Activated CD4-positive, alpha-beta T cell treated with anti-CD3 and anti-CD28 coated beads for 36 hours (primary cell): ENCODE data around the gene KLHDC9. TPM values are rescaled to one million over a fixed set of nuclear protein-coding genes. Genes with fewer than 3 reads are reported as not detected.
A peak's percentile ranks its signal among the peaks of the same experiment; 100 is the strongest.

Experiments
- ATAC-seq: fragments of 200-7000 bp; cut with Tn5 transposase; one replicate; pipeline ENCODE4 v1.10.0; 2021; ENCODE audit warnings: mild to moderate bottlenecking, moderate library complexity
- CTCF ChIA-PET: fragments of 350-600 bp; sonication (Branson Sonifier 250); formaldehyde crosslinking; loops from one replicate; lab custom pipeline; 2021; ENCODE audit warnings: antibody characterized with exemption; lab: Charles Lee
- POLR2A ChIA-PET: fragments of 350-600 bp; sonication (Branson Sonifier 250); formaldehyde crosslinking; loops from one replicate; lab custom pipeline; 2021; ENCODE audit warnings: antibody characterized with exemption, inconsistent platforms; lab: Charles Lee
- DNase-seq: peaks from one replicate; pipeline ENCODE4 v3.0.0-alpha.2; 2020
- H3K27ac Mint-ChIP-seq: one replicate; pipeline ENCODE4 v1.8.0; 2021; ENCODE audit warnings: mixed read lengths
- H3K27me3 Mint-ChIP-seq: one replicate; pipeline ENCODE4 v1.8.0; 2021; ENCODE audit warnings: mixed read lengths
- H3K36me3 Mint-ChIP-seq: one replicate; pipeline ENCODE4 v1.8.0; 2021; ENCODE audit warnings: low read depth, mixed read lengths
- H3K4me1 Mint-ChIP-seq: one replicate; pipeline ENCODE4 v1.8.0; 2021; ENCODE audit warnings: mixed read lengths
- H3K4me3 Mint-ChIP-seq: one replicate; pipeline ENCODE4 v1.8.0; 2021; ENCODE audit warnings: mild to moderate bottlenecking, moderate library complexity, mixed read lengths
- H3K9me3 Mint-ChIP-seq: one replicate; pipeline ENCODE4 v1.8.0; 2021; ENCODE audit warnings: low read depth, mixed read lengths
- intact Hi-C, 2 experiments: fragments of 100-400 bp; cut with DNase I in 1 of 2; cut with micrococcal nuclease in 1 of 2; formaldehyde crosslinking; loops; one replicate each; pipeline versions ENCODE4 v1.14.2 to v1.15.1; 2022 to 2024; cut with DNase I, micrococcal nuclease
- total RNA-seq, 2 experiments: library from RNA; stranded (reverse); gene quantifications; one replicate each; pipeline ENCODE4 v1.2.3, GENCODE V29; 2021

The KLHDC9 gene
- total RNA-seq, 2 experiments from 2014 or later, result 0.39 to 0.50 TPM

DNA sequence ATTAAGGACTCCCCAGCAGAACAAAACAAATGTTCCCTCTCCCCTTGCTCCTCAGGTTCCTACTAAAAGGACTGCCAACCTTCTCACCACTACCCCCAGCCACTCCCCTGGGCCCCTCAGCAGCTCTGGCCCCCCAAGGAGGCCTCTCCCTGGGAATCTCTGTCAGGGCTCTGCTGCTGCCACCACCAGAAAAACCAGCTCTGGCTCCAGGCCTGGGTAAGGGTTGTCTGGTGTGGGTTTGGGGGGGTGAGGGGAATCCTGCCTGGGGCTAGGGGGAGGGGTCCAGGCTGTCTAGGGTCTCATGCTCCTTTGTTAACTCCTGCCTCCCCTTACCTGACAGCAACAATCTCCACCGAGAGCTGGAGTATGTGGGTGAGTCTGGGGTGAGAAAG lies 13.6 kb upstream of the KLHDC9 start:
- DNase-seq, result no peak
- CTCF ChIA-PET, result interaction anchor here (0.6 to 2.8 kb wide), 2 partner anchors 13 to 20 kb away, joined by 3 to 13 read pairs; partner anchors contain the start of gene KLHDC9
- Mint-ChIP-seq H3K4me1 (peaks cover 3% of the 10 kb centered on the region), H3K4me3 (no peak overlapping the region), H3K27ac (no peak overlapping the region), H3K36me3 (no peaks in the 10 kb centered on the region), H3K27me3 (no peaks in the 10 kb centered on the region), H3K9me3 (no peaks in the 10 kb centered on the region)
- ATAC-seq, result no peak
- POLR2A ChIA-PET, result no interaction called here
- intact Hi-C loops, result no loop called here

DNA sequence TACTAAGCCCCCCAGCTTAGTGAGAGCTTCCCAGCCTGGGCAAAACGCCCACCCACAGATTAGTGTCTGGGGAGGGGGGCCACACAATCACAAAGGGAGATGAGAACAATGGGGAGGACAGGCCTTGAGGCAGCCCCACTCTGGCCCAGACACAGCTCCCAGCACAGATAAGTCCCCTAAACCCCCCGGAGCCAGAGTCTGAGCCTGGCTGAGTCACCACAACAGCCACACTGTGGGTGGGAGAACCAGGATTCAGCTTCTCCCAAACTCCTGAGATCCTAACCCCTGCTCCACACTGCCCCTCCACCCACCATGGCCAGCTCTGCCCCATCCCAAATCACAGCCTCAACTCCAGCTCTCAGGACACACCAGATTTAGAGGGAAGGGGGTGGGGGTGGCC lies 13.0 kb upstream of the KLHDC9 start:
- H3K4me3 Mint-ChIP-seq, result no peak overlapping the region
- ChIA-PET CTCF (interaction anchor here (0.8 to 2.8 kb wide), 2 partner anchors 12 to 134 kb away, joined by 3 to 13 read pairs; partner anchors contain the start of gene KLHDC9), POLR2A (no interaction called here)
- peaks cover 3% of the 10 kb centered on the region for H3K4me1 Mint-ChIP-seq
- no peaks in the 10 kb centered on the region for H3K36me3 Mint-ChIP-seq
- H3K27ac Mint-ChIP-seq, result no peak overlapping the region
- intact Hi-C loops, result no loop called here
- ATAC-seq, result no peak
- no peak for DNase-seq
- no peaks in the 10 kb centered on the region for H3K27me3 Mint-ChIP-seq
- H3K9me3 Mint-ChIP-seq, result no peaks in the 10 kb centered on the region

DNA sequence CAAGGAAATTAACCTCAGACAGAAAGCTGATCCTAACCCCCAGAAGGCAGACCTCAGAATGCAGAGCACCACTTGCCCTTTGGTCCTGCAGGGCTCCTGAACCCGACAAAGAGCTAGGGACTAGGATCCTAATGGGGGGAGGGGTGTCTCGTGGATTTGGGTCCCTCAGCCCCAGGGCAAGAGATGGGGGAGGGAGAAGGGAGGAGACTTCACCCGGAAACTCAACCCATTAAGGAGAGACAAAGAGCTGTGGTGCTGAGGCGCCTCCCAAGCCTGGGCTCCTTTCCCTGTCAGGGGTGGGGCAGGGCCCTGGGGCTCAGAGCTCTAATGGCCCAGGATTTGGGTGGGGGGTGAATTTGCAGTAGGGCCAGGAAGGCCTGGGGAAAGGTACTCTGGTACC lies 11.7 kb upstream of the KLHDC9 start:
- Mint-ChIP-seq H3K36me3 (no peaks in the 10 kb centered on the region), H3K4me1 (peaks cover 15% of the 10 kb centered on the region), H3K27me3 (no peaks in the 10 kb centered on the region), H3K27ac (no peak overlapping the region), H3K9me3 (no peaks in the 10 kb centered on the region), H3K4me3 (no peak overlapping the region)
- no peak for ATAC-seq
- CTCF ChIA-PET, result interaction anchor here (0.6 kb wide), 1 partner anchor 14 kb away, joined by 3 read pairs; no protein-coding TSS in a partner anchor
- intact Hi-C loops, result no loop called here
- POLR2A ChIA-PET, result no interaction called here
- no peak for DNase-seq

DNA sequence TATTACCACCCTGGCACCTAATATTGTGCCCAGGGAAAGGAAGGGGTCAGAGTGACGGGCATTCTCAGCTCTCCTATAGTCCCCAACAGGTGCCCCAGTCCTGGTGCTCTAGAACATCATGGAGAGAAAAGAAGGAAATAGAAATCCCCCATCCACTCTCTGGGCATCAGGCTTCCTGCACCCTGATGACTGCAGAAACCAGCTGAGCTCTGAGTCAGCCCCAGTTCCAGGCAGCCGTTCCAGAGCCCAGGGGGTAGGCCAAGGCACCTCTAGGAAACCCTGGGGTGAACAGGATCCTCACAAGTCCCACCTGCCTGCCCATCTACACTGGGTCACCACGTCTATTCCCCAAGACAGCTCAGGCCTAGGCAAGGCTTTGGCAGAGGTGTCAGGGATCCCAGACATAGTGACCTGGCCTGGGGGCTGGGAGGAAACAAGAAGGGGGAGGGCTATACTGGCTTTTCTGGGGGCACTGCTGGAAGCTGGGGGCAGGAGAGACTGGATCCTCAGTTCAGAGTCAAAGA lies 9.5 kb upstream of the KLHDC9 start:
- Mint-ChIP-seq H3K9me3 (no peaks in the 10 kb centered on the region), H3K27me3 (no peaks in the 10 kb centered on the region), H3K27ac (no peak overlapping the region), H3K36me3 (no peaks in the 10 kb centered on the region), H3K4me3 (no peak overlapping the region), H3K4me1 (peaks cover 36% of the 10 kb centered on the region)
- ChIA-PET CTCF (interaction anchor here (1.0 kb wide), 1 partner anchor 313 kb away, joined by 3 read pairs; no protein-coding TSS in a partner anchor), POLR2A (no interaction called here)
- intact Hi-C loops, result no loop called here
- DNase-seq (no peak), ATAC-seq (no peak)

DNA sequence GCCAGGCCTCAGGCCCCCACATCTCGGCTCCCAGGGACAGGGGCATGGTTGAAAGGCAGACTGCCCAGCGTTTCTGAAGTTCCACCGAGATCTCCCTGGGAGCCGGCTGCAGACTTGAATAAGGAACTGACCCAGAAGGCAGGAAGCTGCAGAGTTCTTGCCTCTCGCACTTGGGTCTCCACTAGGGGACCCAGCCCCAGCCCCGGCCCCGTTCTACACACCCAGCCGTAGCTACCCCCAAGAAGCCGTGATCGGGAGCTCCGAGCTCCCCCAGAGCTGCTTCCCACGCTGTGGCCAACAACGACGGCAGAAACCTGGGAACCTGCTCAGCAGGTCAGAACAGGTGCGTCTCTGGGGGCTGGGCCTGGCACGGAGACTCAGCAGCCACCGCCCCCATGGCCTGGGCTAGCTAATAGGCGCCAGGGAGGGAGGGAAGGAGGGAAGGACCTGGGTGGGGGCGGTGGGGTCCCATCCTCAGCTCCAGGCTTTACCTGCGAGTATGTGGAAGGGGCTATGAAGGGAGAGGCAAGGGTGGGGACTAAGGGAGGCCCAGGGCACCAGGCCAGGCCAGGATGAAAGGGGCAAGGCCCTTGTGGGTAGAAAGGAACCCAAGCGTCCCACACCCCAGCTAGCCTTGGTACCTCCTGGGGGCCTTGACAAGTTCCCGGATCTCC lies 8.8 kb upstream of the KLHDC9 start, which contains the start of gene NECTIN4:
NECTIN4 (minus strand) TSS at position 308 of the 674 bp plus-strand sequence; CDS start at position 46, 262 bp downstream.
- no peaks in the 10 kb centered on the region for H3K27me3 Mint-ChIP-seq
- peaks cover 39% of the 10 kb centered on the region for H3K4me1 Mint-ChIP-seq
- CTCF ChIA-PET, result no interaction called here
- intact Hi-C loops, result no loop called here
- ATAC-seq, result no peak
- H3K9me3 Mint-ChIP-seq, result no peaks in the 10 kb centered on the region
- DNase-seq, result no peak
- no peak within 1 kb of the TSS for H3K27ac Mint-ChIP-seq
- POLR2A ChIA-PET, result no interaction called here
- H3K36me3 Mint-ChIP-seq, result no peaks in the 10 kb centered on the region
- no peak within 1 kb of the TSS for H3K4me3 Mint-ChIP-seq

DNA sequence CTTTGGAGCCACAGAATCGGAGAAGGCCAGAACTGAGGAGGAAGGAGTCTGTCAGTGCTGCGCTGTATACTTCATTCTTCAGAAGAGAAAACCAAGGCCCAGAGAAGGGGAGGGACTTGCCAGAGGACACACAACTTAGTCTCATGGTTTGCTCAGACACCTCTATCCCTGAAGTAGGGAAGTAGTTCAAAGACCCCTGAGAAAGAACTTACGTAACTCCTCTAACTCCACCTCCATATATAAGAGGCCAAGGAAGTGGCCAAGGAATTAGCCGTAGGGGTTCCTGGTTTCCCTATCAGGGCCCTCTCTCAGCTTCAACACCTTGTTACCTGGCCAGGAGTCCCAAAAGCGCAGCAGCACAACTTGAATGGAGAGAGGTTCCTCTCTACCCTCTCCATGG lies 8.2 kb upstream of the KLHDC9 start:
- Mint-ChIP-seq H3K4me3 (no peak overlapping the region), H3K27ac (no peak overlapping the region), H3K4me1 (peaks cover 39% of the 10 kb centered on the region), H3K9me3 (no peaks in the 10 kb centered on the region), H3K27me3 (no peaks in the 10 kb centered on the region), H3K36me3 (no peaks in the 10 kb centered on the region)
- intact Hi-C loops, result no loop called here
- no peak for ATAC-seq
- no peak for DNase-seq
- ChIA-PET CTCF (interaction anchor here (0.6 kb wide), 2 partner anchors 48 to 55 kb away, joined by 3 read pairs; no protein-coding TSS in a partner anchor), POLR2A (no interaction called here)

DNA sequence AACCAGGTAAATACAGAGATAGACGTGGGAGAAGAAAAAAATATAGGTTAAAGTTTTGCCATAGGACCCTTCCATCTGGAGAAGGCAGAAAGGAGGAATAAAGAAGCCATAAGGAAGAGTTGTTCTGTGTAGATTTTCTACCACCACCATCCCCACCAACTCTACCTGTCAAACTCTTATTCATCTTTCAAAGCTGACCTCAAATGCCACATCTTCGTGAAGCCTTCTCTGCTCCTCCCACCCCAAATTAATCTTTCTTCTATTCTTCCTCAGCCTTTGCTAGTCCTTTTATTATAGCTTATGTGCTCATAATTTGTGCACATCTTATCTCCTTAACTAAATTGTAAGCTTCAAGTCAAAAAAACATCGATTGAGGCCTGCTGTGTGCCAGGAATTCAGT lies 7.5 kb upstream of the KLHDC9 start:
- ATAC-seq (no peak), DNase-seq (no peak)
- Mint-ChIP-seq H3K4me3 (no peak overlapping the region), H3K9me3 (no peaks in the 10 kb centered on the region), H3K4me1 (peaks cover 42% of the 10 kb centered on the region), H3K27me3 (no peaks in the 10 kb centered on the region), H3K27ac (no peak overlapping the region), H3K36me3 (no peaks in the 10 kb centered on the region)
- ChIA-PET CTCF (interaction anchor here (0.6 kb wide), 4 partner anchors 48 to 139 kb away, joined by 3 read pairs; no protein-coding TSS in a partner anchor), POLR2A (interaction anchor here (0.9 kb wide), 1 partner anchor 45 kb away, joined by 3 read pairs; the partner anchor contains the start of gene USF1)
- intact Hi-C loops, result no loop called here

DNA sequence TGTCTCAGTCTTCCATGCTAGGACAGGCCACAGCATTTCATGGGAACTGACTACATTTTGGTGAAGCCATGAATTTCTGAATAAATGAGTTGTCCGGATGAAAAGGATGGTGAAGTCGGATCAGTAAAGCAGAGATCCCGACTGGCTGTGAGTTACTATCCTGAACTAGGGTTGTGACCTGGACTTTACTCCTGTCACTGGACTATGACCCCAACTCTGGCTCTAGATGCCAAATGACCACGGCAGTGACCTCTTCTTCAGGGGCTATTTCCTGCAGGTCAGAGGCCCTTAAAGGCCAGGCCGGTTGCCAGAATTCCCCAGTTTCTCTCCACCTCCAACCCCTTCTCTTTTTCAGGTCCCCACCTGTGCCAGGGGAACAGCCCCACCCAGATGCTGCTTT lies 7.1 kb upstream of the KLHDC9 start:
- Mint-ChIP-seq H3K27me3 (no peaks in the 10 kb centered on the region), H3K4me3 (no peak overlapping the region), H3K4me1 (peaks cover 42% of the 10 kb centered on the region), H3K9me3 (no peaks in the 10 kb centered on the region), H3K36me3 (no peaks in the 10 kb centered on the region), H3K27ac (no peak overlapping the region)
- ATAC-seq (no peak), DNase-seq (no peak)
- CTCF ChIA-PET, result interaction anchor here (0.6 kb wide), 1 partner anchor 62 kb away, joined by 3 read pairs; no protein-coding TSS in a partner anchor
- POLR2A ChIA-PET, result interaction anchor here (0.9 kb wide), 1 partner anchor 45 kb away, joined by 3 read pairs; the partner anchor contains the start of gene USF1
- intact Hi-C loops, result no loop called here

DNA sequence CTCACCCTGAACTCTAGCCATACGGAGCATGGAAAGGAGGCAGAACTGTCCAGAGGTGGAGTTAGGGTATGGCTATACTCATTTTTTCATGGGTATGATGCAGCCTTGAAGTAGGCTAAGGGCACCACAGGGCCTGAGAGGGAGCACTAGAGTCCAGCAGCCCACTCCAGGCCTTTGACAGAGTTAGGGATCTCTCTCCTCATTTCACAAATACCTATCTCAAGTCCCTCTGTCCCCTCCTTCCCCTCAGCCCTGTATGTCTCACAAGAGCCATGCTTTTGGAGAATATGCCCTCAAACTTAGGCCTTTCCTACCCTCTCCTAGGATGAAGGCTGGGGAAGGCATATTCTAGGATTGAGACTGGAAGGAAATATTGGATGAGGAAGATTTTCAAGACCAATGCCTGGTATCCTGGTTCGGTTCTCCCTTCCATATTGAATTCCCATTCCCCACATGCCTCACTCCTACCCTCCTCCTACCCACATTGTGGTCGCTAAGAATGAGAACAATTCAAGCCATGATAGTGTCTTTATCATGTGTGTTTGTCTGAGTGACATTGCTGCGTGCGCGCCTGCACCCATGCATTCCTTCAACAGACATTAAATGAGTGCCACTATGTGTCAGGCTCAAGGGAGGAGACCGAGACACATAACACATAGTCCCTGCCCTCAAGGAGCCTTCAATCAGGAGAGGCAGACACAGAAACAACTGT lies 6.2 kb upstream of the KLHDC9 start:
- no peaks in the 10 kb centered on the region for H3K36me3 Mint-ChIP-seq
- POLR2A ChIA-PET, result interaction anchor here (1.0 to 1.2 kb wide), 3 partner anchors 22 to 275 kb away, joined by 4 to 6 read pairs (median 5); partner anchors contain the start of genes ARHGAP30 and USF1
- intact Hi-C loops, result loop anchor here in 1 of 2 experiments (1.0 kb wide), 1 partner anchor 22 kb away; no protein-coding TSS in a partner anchor
- H3K4me3 Mint-ChIP-seq, result no peak overlapping the region
- no peaks in the 10 kb centered on the region for H3K27me3 Mint-ChIP-seq
- H3K27ac Mint-ChIP-seq, result peak overlapping the region; percentile 63
- peaks cover 50% of the 10 kb centered on the region for H3K4me1 Mint-ChIP-seq
- CTCF ChIA-PET, result interaction anchor here (0.6 to 9.6 kb wide), 8 partner anchors 22 to 406 kb away, joined by 3 to 126 read pairs (median 3); partner anchors contain the start of gene ARHGAP30
- H3K9me3 Mint-ChIP-seq, result no peaks in the 10 kb centered on the region
- ATAC-seq (peak; percentile 11), DNase-seq (no peak)

DNA sequence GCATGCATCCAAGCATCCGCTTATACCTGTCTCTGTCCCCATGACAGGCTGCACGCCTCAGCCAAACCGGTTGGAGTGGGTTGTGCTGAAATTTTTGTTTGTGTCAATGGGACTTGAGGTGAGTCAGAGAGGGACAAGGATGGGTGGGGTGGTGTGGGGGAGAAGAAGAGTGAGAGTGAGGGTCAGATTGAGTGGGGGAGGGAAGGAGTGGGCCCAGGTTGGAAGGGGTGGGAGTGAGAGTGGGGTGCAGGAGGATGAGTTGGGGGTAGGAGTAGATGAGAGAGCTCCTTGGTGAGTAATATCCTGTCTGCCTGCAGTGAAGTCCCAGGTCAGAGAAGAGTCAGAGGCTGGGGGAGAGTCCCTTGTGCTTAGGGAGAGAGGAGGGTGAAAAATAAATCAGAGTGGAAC lies 5.5 kb upstream of the KLHDC9 start:
- ChIA-PET POLR2A (interaction anchor here (0.6 to 1.2 kb wide), 6 partner anchors 12 to 274 kb away, joined by 3 to 6 read pairs (median 5); partner anchors contain the start of genes ARHGAP30 and USF1), CTCF (interaction anchor here (0.6 to 9.6 kb wide), 10 partner anchors 12 to 406 kb away, joined by 3 to 126 read pairs (median 3); partner anchors contain the start of gene ARHGAP30)
- Mint-ChIP-seq H3K9me3 (no peaks in the 10 kb centered on the region), H3K27me3 (no peaks in the 10 kb centered on the region), H3K36me3 (no peaks in the 10 kb centered on the region), H3K4me3 (no peak overlapping the region), H3K27ac (peak overlapping the region; percentile 63), H3K4me1 (peaks cover 57% of the 10 kb centered on the region)
- intact Hi-C loops, result loop anchor here in 1 of 2 experiments (1.0 kb wide), 1 partner anchor 22 kb away; no protein-coding TSS in a partner anchor
- peak; percentile 74 for DNase-seq
- peak; percentile 96 for ATAC-seq

DNA sequence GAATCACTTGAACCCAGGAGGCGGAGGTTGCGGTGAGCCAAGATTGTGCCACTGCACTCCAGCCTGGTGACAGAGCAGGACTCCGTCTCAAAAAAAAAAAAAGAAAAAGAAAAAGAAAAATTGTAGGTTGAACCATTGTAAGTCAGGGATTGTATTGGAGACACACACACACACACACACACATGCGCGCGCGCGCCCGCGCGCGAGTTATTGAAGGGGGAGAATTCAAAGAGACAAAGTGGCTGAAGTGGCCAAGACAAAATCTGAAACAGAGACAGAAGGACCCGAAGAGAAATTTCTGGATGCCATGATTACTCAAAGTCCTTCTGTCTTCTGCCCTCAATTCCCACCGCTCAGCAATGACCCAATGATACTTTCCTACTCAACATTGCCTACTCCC lies 3.7 kb upstream of the KLHDC9 start:
- no peaks in the 10 kb centered on the region for H3K9me3 Mint-ChIP-seq
- no peak overlapping the region for H3K27ac Mint-ChIP-seq
- ATAC-seq (no peak), DNase-seq (no peak)
- intact Hi-C loops, result no loop called here
- H3K4me1 Mint-ChIP-seq, result peaks cover 66% of the 10 kb centered on the region
- CTCF ChIA-PET, result interaction anchor here (0.6 to 9.6 kb wide), 4 partner anchors 25 to 106 kb away, joined by 3 to 126 read pairs (median 4); partner anchors contain the start of gene ARHGAP30
- H3K4me3 Mint-ChIP-seq, result no peak overlapping the region
- peaks cover 5% of the 10 kb centered on the region for H3K36me3 Mint-ChIP-seq
- H3K27me3 Mint-ChIP-seq, result no peaks in the 10 kb centered on the region
- POLR2A ChIA-PET, result no interaction called here
